Panc1 (cell line): ENCODE data around the gene MYH4. TPM values are rescaled to one million over a fixed set of nuclear protein-coding genes. Genes with fewer than 3 reads are reported as not detected.

Experiments
- ATAC-seq: fragments of 200-7000 bp; cut with Tn5 transposase; 2 replicates; pipeline ENCODE4 v1.9.1; 2020; ENCODE audit warnings: mild to moderate bottlenecking, moderate library complexity
- BruUV-seq: library from RNA; stranded (reverse); fragments of 400-500 nt; replicated peaks from 2 replicates; lab custom pipeline; 2021; lab: Mats Ljungman, UMichigan
- CTCF ChIA-PET: fragments of 300-600 bp; sonication (Branson Sonifier 250); formaldehyde crosslinking; loops from one replicate; lab custom pipeline; 2022; ENCODE audit warnings: antibody characterized with exemption; lab: Charles Lee
- POLR2A ChIA-PET: fragments of 300-600 bp; sonication (Branson Sonifier 250); formaldehyde crosslinking; loops from one replicate; lab custom pipeline; 2022; ENCODE audit warnings: antibody characterized with exemption; lab: Charles Lee
- DNase-seq: peaks from one replicate; pipeline ENCODE4 v3.0.0-alpha.2; 2010; ENCODE audit warnings: low read depth, low spot score
- H3K27ac ChIP-seq: 2 replicates; pipeline ENCODE4 v1.5.1; 2011; ENCODE audit warnings: mild to moderate bottlenecking, low read length, inconsistent platforms
- H3K27me3 ChIP-seq: fragments of 200-500 bp; sonication (Bioruptor generic); 2 replicates; pipeline ENCODE4 v1.6.0; 2014; ENCODE audit warnings: low read length, inconsistent platforms; ENCODE audit not compliant: control insufficient read depth, insufficient read depth
- H3K36me3 ChIP-seq: fragments of 200-500 bp; sonication (Bioruptor generic); 2 replicates; pipeline ENCODE4 v1.5.1; 2014; ENCODE audit warnings: inconsistent platforms, mild to moderate bottlenecking, low read length, moderate library complexity; ENCODE audit not compliant: control insufficient read depth, insufficient read depth
- H3K4me1 ChIP-seq: 2 replicates; pipeline ENCODE4 v1.5.1; 2011; ENCODE audit warnings: inconsistent platforms, mild to moderate bottlenecking, low read length, moderate library complexity; ENCODE audit not compliant: control insufficient read depth, insufficient read depth
- H3K4me3 ChIP-seq, 2 experiments: 2 replicates each; pipeline ENCODE4 v1.5.1; 2011 to 2012; ENCODE audit warnings: low read depth in 2 of 2, low read length in 2 of 2, mild to moderate bottlenecking in 2 of 2, inconsistent platforms in 1 of 2, moderate library complexity in 1 of 2
- H3K9me3 ChIP-seq: fragments of 200-500 bp; sonication (Bioruptor generic); 2 replicates; pipeline ENCODE4 v1.5.1; 2014; ENCODE audit warnings: low read depth, mild to moderate bottlenecking, inconsistent platforms, low read length, moderate library complexity; ENCODE audit not compliant: control insufficient read depth, insufficient read depth
- POLR2AphosphoS5 ChIP-seq: IDR thresholded peaks from 2 replicates; pipeline ENCODE4 v1.6.1; 2012; ENCODE audit warnings: mild to moderate bottlenecking, low read depth, low read length, moderate library complexity
- SIN3A ChIP-seq: IDR thresholded peaks from 2 replicates; pipeline ENCODE4 v1.6.1; 2012; ENCODE audit warnings: low read depth, mild to moderate bottlenecking, low read length, moderate library complexity, borderline replicate concordance; ENCODE audit not compliant: insufficient read depth
- TCF7L2 ChIP-seq: IDR thresholded peaks from 2 replicates; pipeline ENCODE4 v1.6.1; 2011; ENCODE audit warnings: mild to moderate bottlenecking, low read depth, low read length, inconsistent platforms
- in situ Hi-C: cut with HindIII; loops from 2 replicates; pipeline ENCODE4 v1.10.0; 2016; ENCODE audit warnings: low sequenced_read_pairs, low pct_unique_long_range_greater_than_20kb
- intact Hi-C: fragments of 100-400 bp; cut with micrococcal nuclease; formaldehyde crosslinking; loops from one replicate; pipeline ENCODE4 v1.10.0; 2022; ENCODE audit not compliant: unreplicated experiment
- total RNA-seq: library from RNA; stranded (reverse); gene quantifications from one replicate; pipeline ENCODE4 v1.2.1, GENCODE V29; 2021; ENCODE audit not compliant: unreplicated experiment
- TF ChIP-seq, protein P1 (sequence below): fragments of 450-650 bp; IDR thresholded peaks from 2 replicates; pipeline ENCODE4 v1.5.1; 2017; ENCODE audit warnings: mild to moderate bottlenecking
- TF ChIP-seq, protein P2 (sequence below), 2 experiments: IDR thresholded peaks; 2 replicates each; pipeline ENCODE4 v1.6.1; 2011 to 2012; ENCODE audit warnings: low read depth in 2 of 2, control low read depth in 1 of 2, low read length in 1 of 2, mild to moderate bottlenecking in 1 of 2, moderate library complexity in 1 of 2; ENCODE audit not compliant: insufficient read depth in 1 of 2

The MYH4 gene
- total RNA-seq, 1 experiment from 2014 or later = not detected

DNA sequence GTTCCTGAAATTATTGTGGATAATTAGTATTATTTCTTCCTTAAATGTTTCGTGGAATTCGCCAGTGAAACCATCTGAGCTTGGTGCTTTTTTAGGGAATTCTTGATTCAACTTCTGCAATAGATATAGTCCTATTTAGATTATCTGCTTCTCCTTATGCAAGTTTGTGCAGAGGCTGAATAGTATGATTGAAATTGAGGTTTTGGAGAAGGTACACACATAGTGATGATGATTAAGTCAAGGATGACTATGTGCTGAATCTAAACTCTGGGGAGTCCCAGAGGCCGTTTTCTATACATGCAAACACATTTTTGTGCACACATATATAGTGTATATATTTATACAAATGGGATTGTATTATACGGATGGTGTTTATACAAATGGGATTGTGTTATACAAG, 5.2 kb upstream of the MYH4 start:
- no peak overlapping the region for H3K27ac ChIP-seq

DNA sequence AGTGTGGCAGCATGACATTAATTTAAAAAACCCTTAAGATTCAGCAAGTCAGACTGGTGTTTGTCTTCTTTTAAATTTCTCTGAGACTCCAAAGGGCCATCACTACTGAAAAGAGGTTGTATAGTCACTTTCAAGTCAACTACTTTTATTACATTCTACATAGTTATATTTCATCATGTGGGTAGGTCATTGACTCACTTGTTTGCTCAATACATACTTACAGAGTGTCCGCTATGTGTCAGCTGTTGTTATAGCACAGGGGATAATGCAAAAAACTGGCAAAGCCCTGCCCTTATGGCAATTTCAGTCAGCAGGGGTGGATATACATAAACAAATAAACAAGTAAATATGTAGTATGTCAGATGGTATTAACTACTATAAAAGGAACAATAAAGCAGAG, 2.5 kb upstream of the MYH4 start:
- no peak for ATAC-seq
- H3K4me3 ChIP-seq = no peak overlapping the region
- H3K27me3 ChIP-seq = no peaks in the 10 kb centered on the region
- intact Hi-C loops (no loop called here), in situ Hi-C loops (no loop called here)
- no TSS peak for BruUV-seq
- H3K4me1 ChIP-seq = no peaks in the 10 kb centered on the region
- no peak overlapping the region for H3K27ac ChIP-seq
- peak; percentile 30 for DNase-seq
- CTCF ChIA-PET = no interaction called here
- POLR2A ChIA-PET = no interaction called here
- TF ChIP-seq TCF7L2 = no peak
- TF ChIP-seq, protein P1, sequence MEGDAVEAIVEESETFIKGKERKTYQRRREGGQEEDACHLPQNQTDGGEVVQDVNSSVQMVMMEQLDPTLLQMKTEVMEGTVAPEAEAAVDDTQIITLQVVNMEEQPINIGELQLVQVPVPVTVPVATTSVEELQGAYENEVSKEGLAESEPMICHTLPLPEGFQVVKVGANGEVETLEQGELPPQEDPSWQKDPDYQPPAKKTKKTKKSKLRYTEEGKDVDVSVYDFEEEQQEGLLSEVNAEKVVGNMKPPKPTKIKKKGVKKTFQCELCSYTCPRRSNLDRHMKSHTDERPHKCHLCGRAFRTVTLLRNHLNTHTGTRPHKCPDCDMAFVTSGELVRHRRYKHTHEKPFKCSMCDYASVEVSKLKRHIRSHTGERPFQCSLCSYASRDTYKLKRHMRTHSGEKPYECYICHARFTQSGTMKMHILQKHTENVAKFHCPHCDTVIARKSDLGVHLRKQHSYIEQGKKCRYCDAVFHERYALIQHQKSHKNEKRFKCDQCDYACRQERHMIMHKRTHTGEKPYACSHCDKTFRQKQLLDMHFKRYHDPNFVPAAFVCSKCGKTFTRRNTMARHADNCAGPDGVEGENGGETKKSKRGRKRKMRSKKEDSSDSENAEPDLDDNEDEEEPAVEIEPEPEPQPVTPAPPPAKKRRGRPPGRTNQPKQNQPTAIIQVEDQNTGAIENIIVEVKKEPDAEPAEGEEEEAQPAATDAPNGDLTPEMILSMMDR = no peak
- TF ChIP-seq, protein P2, sequence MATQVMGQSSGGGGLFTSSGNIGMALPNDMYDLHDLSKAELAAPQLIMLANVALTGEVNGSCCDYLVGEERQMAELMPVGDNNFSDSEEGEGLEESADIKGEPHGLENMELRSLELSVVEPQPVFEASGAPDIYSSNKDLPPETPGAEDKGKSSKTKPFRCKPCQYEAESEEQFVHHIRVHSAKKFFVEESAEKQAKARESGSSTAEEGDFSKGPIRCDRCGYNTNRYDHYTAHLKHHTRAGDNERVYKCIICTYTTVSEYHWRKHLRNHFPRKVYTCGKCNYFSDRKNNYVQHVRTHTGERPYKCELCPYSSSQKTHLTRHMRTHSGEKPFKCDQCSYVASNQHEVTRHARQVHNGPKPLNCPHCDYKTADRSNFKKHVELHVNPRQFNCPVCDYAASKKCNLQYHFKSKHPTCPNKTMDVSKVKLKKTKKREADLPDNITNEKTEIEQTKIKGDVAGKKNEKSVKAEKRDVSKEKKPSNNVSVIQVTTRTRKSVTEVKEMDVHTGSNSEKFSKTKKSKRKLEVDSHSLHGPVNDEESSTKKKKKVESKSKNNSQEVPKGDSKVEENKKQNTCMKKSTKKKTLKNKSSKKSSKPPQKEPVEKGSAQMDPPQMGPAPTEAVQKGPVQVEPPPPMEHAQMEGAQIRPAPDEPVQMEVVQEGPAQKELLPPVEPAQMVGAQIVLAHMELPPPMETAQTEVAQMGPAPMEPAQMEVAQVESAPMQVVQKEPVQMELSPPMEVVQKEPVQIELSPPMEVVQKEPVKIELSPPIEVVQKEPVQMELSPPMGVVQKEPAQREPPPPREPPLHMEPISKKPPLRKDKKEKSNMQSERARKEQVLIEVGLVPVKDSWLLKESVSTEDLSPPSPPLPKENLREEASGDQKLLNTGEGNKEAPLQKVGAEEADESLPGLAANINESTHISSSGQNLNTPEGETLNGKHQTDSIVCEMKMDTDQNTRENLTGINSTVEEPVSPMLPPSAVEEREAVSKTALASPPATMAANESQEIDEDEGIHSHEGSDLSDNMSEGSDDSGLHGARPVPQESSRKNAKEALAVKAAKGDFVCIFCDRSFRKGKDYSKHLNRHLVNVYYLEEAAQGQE (IDR thresholded peaks at IDR 0.05; ENCODE audit: insufficient read depth in 1 of 2, low read depth in 2 of 2, low read length in 1 of 2) = no peak
- TF ChIP-seq SIN3A = no peak
- no peak for TF ChIP-seq POLR2AphosphoS5
- H3K36me3 ChIP-seq = no peaks in the 10 kb centered on the region
- no peaks in the 10 kb centered on the region for H3K9me3 ChIP-seq

More for the DNA sequence above, 5.2 kb upstream of the MYH4 start:
- TF ChIP-seq TCF7L2 (no peak), SIN3A (no peak)
- TF ChIP-seq, protein P1 = no peak
- intact Hi-C loops = no loop called here
- Histone ChIP-seq H3K4me1 (no peaks in the 10 kb centered on the region), H3K27me3 (no peaks in the 10 kb centered on the region), H3K36me3 (no peaks in the 10 kb centered on the region), H3K4me3 (no peak overlapping the region), H3K9me3 (no peaks in the 10 kb centered on the region)
- ChIA-PET CTCF (no interaction called here), POLR2A (no interaction called here)
- DNase-seq (no peak), ATAC-seq (no peak)
- no TSS peak for BruUV-seq
- in situ Hi-C loops = no loop called here

DNA sequence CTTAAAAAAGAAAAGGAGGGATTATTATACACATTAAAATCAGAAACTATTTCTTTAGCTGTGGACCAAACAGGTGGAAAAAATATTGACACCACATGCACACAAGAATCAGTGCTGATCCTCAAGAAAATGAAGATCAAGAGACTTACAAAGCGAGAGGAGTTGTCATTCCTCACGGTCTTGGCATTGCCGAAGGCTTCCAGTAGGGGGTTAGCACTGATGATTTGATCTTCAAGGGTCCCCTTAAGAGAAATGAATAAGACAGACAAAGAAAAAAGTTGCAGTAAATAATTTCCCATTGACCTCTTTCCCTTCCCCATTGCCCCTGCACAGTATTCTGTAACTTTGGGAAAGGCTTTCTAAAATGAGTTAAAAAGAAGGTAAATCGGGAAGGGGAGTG, 6.0 kb downstream of the MYH4 start:
- no peak for ATAC-seq
- TF ChIP-seq POLR2AphosphoS5 (no peak), TCF7L2 (no peak), SIN3A (no peak)
- TF ChIP-seq, protein P1 = peak; percentile 10; the same call in 1 of the 2 replicates
- TF ChIP-seq, protein P2 (IDR thresholded peaks at IDR 0.05; ENCODE audit: insufficient read depth in 1 of 2, low read depth in 2 of 2, low read length in 1 of 2) = no peak

More for the DNA sequence above, 6.0 kb downstream of the MYH4 start:
- in situ Hi-C loops (no loop called here), intact Hi-C loops (no loop called here)
- no peaks in the 10 kb centered on the region; the same call in 1 of the 2 replicates for H3K27me3 ChIP-seq
- H3K9me3 ChIP-seq = no peaks in the 10 kb centered on the region
- DNase-seq = no peak
- H3K4me3 ChIP-seq = no peak overlapping the region
- no peak overlapping the region for H3K27ac ChIP-seq
- BruUV-seq = no TSS peak
- H3K4me1 ChIP-seq = no peaks in the 10 kb centered on the region
- ChIA-PET POLR2A (no interaction called here), CTCF (no interaction called here)
- no peaks in the 10 kb centered on the region for H3K36me3 ChIP-seq
